H1 (cell line): ENCODE measurements around the gene KIAA0040. TPM values are rescaled to one million over a fixed set of nuclear protein-coding genes. Genes with fewer than 3 reads are reported as not detected.

Source experiments
- CTCF ChIA-PET: fragments of 300-600 bp; sonication (Branson Sonifier 250); formaldehyde crosslinking; loops from one replicate; lab custom pipeline; 2021; ENCODE audit not compliant: partially characterized antibody; lab: Charles Lee
- POLR2A ChIA-PET: fragments of 300-600 bp; sonication (Branson Sonifier 250); formaldehyde crosslinking; loops from one replicate; lab custom pipeline; 2021; ENCODE audit warnings: inconsistent platforms; ENCODE audit not compliant: partially characterized antibody; lab: Charles Lee
- DNase-seq, 2 experiments: peaks; one replicate each; pipeline versions ENCODE4 v3.0.0 to v3.0.0-alpha.2; 2010 to 2022; ENCODE audit warnings: low spot score in 2 of 2, low read depth in 1 of 2, mixed read lengths in 1 of 2
- FAIRE-seq: peaks from 2 replicates; lab custom pipeline; 2011; peaks lifted over from hg19 to GRCh38; lab: Jason Lieb, UNC
- H2AFZ ChIP-seq: 2 replicates; pipeline ENCODE4 v1.8.1; 2012; ENCODE audit warnings: low read length, inconsistent platforms
- H2AK5ac ChIP-seq: 2 replicates; pipeline ENCODE4 v1.6.1; 2013; ENCODE audit warnings: low read depth, low read length
- H2BK120ac ChIP-seq: replicated peaks from 2 replicates; pipeline ENCODE3; 2013; ENCODE audit warnings: low read depth, low read length, inconsistent platforms
- H2BK12ac ChIP-seq: 2 replicates; pipeline ENCODE4 v1.6.1; 2013; ENCODE audit warnings: low read depth, low read length
- H2BK15ac ChIP-seq: 2 replicates; pipeline ENCODE4 v1.6.1; 2013; ENCODE audit warnings: low read length
- H2BK20ac ChIP-seq: 2 replicates; pipeline ENCODE4 v1.6.1; 2013; ENCODE audit warnings: low read length
- H2BK5ac ChIP-seq: 2 replicates; pipeline ENCODE4 v1.6.1; 2013; ENCODE audit warnings: low read depth, low read length
- H3K14ac ChIP-seq: 2 replicates; pipeline ENCODE4 v1.6.1; 2013; ENCODE audit warnings: inconsistent platforms; ENCODE audit not compliant: insufficient read length
- H3K18ac ChIP-seq: 2 replicates; pipeline ENCODE4 v1.6.1; 2013; ENCODE audit warnings: low read length; ENCODE audit errors: extremely low read depth
- H3K23ac ChIP-seq: 2 replicates; pipeline ENCODE4 v1.6.1; 2013; ENCODE audit warnings: inconsistent platforms; ENCODE audit not compliant: insufficient read length
- H3K23me2 ChIP-seq: 2 replicates; pipeline ENCODE4 v1.6.1; 2013; ENCODE audit warnings: low read depth, low read length
- H3K27ac ChIP-seq: 2 replicates; pipeline ENCODE4 v1.6.1; 2011; ENCODE audit warnings: low read depth, low read length, inconsistent platforms
- H3K27me3 ChIP-seq, 4 experiments: replicated peaks in 1 of 4; 1 replicate in 1 of 4; 2 replicates in 3 of 4; pipeline versions ENCODE4 v1.6.1 to v1.8.1; 2011 to 2013; ENCODE audit warnings: low read length in 3 of 4, mild to moderate bottlenecking in 3 of 4, inconsistent platforms in 2 of 4, mixed read lengths in 2 of 4, moderate library complexity in 1 of 4; ENCODE audit not compliant: control insufficient read depth in 3 of 4, insufficient read depth in 3 of 4; ENCODE audit errors: extremely low read depth in 1 of 4
- H3K36me3 ChIP-seq, 4 experiments: 2 replicates each; pipeline versions ENCODE4 v1.6.1 to v1.8.1; 2011 to 2013; ENCODE audit warnings: mild to moderate bottlenecking in 4 of 4, low read length in 3 of 4, moderate library complexity in 2 of 4, control low read depth in 1 of 4, inconsistent platforms in 1 of 4; ENCODE audit not compliant: insufficient read depth in 4 of 4, control insufficient read depth in 2 of 4
- H3K4ac ChIP-seq: replicated peaks from 2 replicates; pipeline ENCODE3; 2013; ENCODE audit warnings: low read length, low read depth, mixed read lengths, inconsistent platforms; ENCODE audit not compliant: insufficient read length
- H3K4me1 ChIP-seq, 4 experiments: replicated peaks in 1 of 4; 1 replicate in 1 of 4; 2 replicates in 3 of 4; pipeline versions ENCODE4 v1.6.1 to v1.8.1; 2011 to 2013; ENCODE audit warnings: low read length in 3 of 4, inconsistent platforms in 2 of 4, mixed read lengths in 1 of 4; ENCODE audit not compliant: insufficient read depth in 4 of 4, control insufficient read depth in 3 of 4
- H3K4me2 ChIP-seq, 2 experiments: 2 replicates each; pipeline versions ENCODE4 v1.6.1 to v1.8.1; 2011 to 2013; ENCODE audit warnings: low read depth in 2 of 2, low read length in 2 of 2, control low read depth in 1 of 2, inconsistent platforms in 1 of 2, mild to moderate bottlenecking in 1 of 2; ENCODE audit not compliant: insufficient read depth in 1 of 2
- H3K4me3 ChIP-seq, 4 experiments: fragments of 200-600, 300-600 bp in 1 of 4; sonication (generic), shearing (Covaris generic), sonication (Bioruptor Twin) in 1 of 4; 2 replicates each; pipeline versions ENCODE4 v1.5.1 to v1.8.1; 2011 to 2016; ENCODE audit warnings: low read length in 4 of 4, low read depth in 3 of 4, control low read depth in 2 of 4, inconsistent platforms in 2 of 4, mild to moderate bottlenecking in 2 of 4, mixed read lengths in 1 of 4, moderate library complexity in 1 of 4; ENCODE audit not compliant: insufficient read depth in 2 of 4; ENCODE audit errors: extremely low read depth in 1 of 4
- H3K56ac ChIP-seq: replicated peaks from 2 replicates; pipeline ENCODE3; 2013; ENCODE audit warnings: low read depth, mild to moderate bottlenecking, mixed read lengths, low read length, inconsistent platforms; ENCODE audit not compliant: insufficient read length
- H3K79me1 ChIP-seq: 2 replicates; pipeline ENCODE4 v1.6.1; 2013; ENCODE audit warnings: low read depth, low read length, control low read depth
- H3K79me2 ChIP-seq, 2 experiments: 2 replicates each; pipeline versions ENCODE4 v1.6.1 to v1.8.1; 2012 to 2013; ENCODE audit warnings: low read length in 2 of 2, mild to moderate bottlenecking in 2 of 2, inconsistent platforms in 1 of 2; ENCODE audit not compliant: insufficient read depth in 2 of 2, control insufficient read depth in 1 of 2
- H3K9ac ChIP-seq, 4 experiments: replicated peaks in 1 of 4; 1 replicate in 1 of 4; 2 replicates in 3 of 4; pipeline versions ENCODE4 v1.6.1 to v1.8.1; 2011 to 2013; ENCODE audit warnings: low read depth in 3 of 4, low read length in 3 of 4, control low read depth in 2 of 4, mild to moderate bottlenecking in 2 of 4, moderate library complexity in 2 of 4, inconsistent platforms in 1 of 4; ENCODE audit errors: extremely low read depth in 1 of 4
- H3K9me3 ChIP-seq, 2 experiments: 2 replicates each; pipeline versions ENCODE4 v1.6.1 to v1.8.1; 2012 to 2013; ENCODE audit warnings: mild to moderate bottlenecking in 2 of 2, moderate library complexity in 2 of 2, control low read depth in 1 of 2, inconsistent platforms in 1 of 2, low read depth in 1 of 2, low read length in 1 of 2, mixed read lengths in 1 of 2; ENCODE audit not compliant: insufficient read depth in 2 of 2
- H4K20me1 ChIP-seq, 2 experiments: replicated peaks in 1 of 2; 2 replicates each; pipeline versions ENCODE3 to v1.8.1; 2011 to 2013; ENCODE audit warnings: inconsistent platforms in 2 of 2, low read length in 2 of 2, mild to moderate bottlenecking in 1 of 2; ENCODE audit not compliant: insufficient read depth in 2 of 2, control insufficient read depth in 1 of 2
- H4K5ac ChIP-seq: 2 replicates; pipeline ENCODE4 v1.6.1; 2013; ENCODE audit warnings: low read length, low read depth, mixed read lengths, inconsistent platforms; ENCODE audit not compliant: insufficient read length
- H4K8ac ChIP-seq: 2 replicates; pipeline ENCODE4 v1.8.0; 2013; ENCODE audit warnings: mild to moderate bottlenecking, moderate library complexity, low read length, inconsistent platforms; ENCODE audit not compliant: insufficient read depth; ENCODE audit errors: extremely low read depth
- H4K91ac ChIP-seq: replicated peaks from 2 replicates; pipeline ENCODE3; 2013; ENCODE audit warnings: low read length, mixed read lengths, inconsistent platforms; ENCODE audit not compliant: insufficient read length
- CREB1 ChIP-seq: IDR thresholded peaks from 2 replicates; pipeline ENCODE4 v1.6.1; 2012; ENCODE audit warnings: inconsistent platforms
- E2F6 ChIP-seq: IDR thresholded peaks from 2 replicates; pipeline ENCODE4 v1.6.1; 2012; ENCODE audit warnings: inconsistent platforms
- FOSL1 ChIP-seq: IDR thresholded peaks from 2 replicates; pipeline ENCODE4 v1.6.1; 2011; ENCODE audit warnings: mild to moderate bottlenecking, low read depth, low read length, moderate library complexity; ENCODE audit not compliant: insufficient read depth
- RNF2 ChIP-seq: fragments of 200-900, 300-1000 bp; sonication (generic); IDR thresholded peaks from 2 replicates; pipeline ENCODE4 v1.7.1; 2016; ENCODE audit warnings: borderline replicate concordance, low read depth, mild to moderate bottlenecking, antibody characterized with exemption, low read length; ENCODE audit not compliant: poor library complexity, severe bottlenecking; ENCODE audit errors: missing control alignments
- SIX5 ChIP-seq: IDR thresholded peaks from 2 replicates; pipeline ENCODE4 v1.6.1; 2011; ENCODE audit warnings: mild to moderate bottlenecking, low read depth, low read length
- SUZ12 ChIP-seq: fragments of 200-600 bp; sonication (generic); IDR thresholded peaks from 2 replicates; pipeline ENCODE4 v1.6.1; 2012; ENCODE audit warnings: mild to moderate bottlenecking, inconsistent platforms, low read length, moderate library complexity, mixed read lengths
- WGBS, 2 experiments: shearing (Covaris generic) in 1 of 2; methylation state at CpG; one replicate each; pipeline versions ENCODE4 v1.1.6 to v1.1.7; 2013 to 2015; ENCODE audit warnings: low lambda C conversion rate in 2 of 2, mixed read lengths in 2 of 2, inconsistent platforms in 1 of 2, low coverage in 1 of 2, missing lambda C conversion rate in 1 of 2; ENCODE audit not compliant: insufficient replicate concordance in 2 of 2, insufficient coverage in 1 of 2, insufficient read length in 1 of 2; ENCODE audit errors: extremely low coverage in 1 of 2, missing lambda C conversion rate in 1 of 2; 5-methylcytosine and 5-hydroxymethylcytosine counted together
- long read RNA-seq, 2 experiments: library from RNA in 1 of 2; library from capped mRNA in 1 of 2; stranded (forward); transcript quantifications; one replicate each; pipeline ENCODE4 v2.0.0, GENCODE V29; 2021; ENCODE audit warnings: inconsistent platforms in 1 of 2
- polyA minus RNA-seq, 3 experiments: library from RNA; depleted of rRNA, polyadenylated mRNA; stranded (reverse); fragments of >200 nt; gene quantifications; 1 replicate in 2 of 3; 2 replicates in 1 of 3; pipeline ENCODE4 v1.2.3, GENCODE V29; 2011
- polyA plus RNA-seq, 7 experiments: library from polyadenylated mRNA; depleted of rRNA in 3 of 7; stranded (reverse) in 5 of 7; unstranded in 2 of 7; fragments of >200 nt in 5 of 7; fragments of 200-250 nt in 2 of 7; gene quantifications; 1 replicate in 5 of 7; 2 replicates in 1 of 7; 4 replicates in 1 of 7; pipeline versions ENCODE4 v1.2.1 to v1.2.3, GENCODE V29; 2011 to 2013; ENCODE audit warnings: missing spikeins in 2 of 7, mixed read lengths in 2 of 7
- total RNA-seq: library from RNA; stranded (reverse); fragmentation: NEBNext Ultra II Directional; extraction: Animal tissue kit (Norgen Biotek cat#: 25700); gene quantifications from 2 replicates; pipeline ENCODE4 v1.2.1, GENCODE V29; 2021

The KIAA0040 gene
- total RNA-seq: 11.7 and 14.1 TPM in 2 replicates
- polyA plus RNA-seq (2011; rRNA removed): 8.0 and 11.0 TPM in 2 replicates
- 9.5 TPM for polyA plus RNA-seq (2011; cell fraction: cytosol; rRNA removed)
- polyA plus RNA-seq (2011; cell fraction: nucleus; rRNA removed): 6.6 TPM
- 6.9 to 7.8 TPM (median 7.5 TPM) in 4 replicates for polyA plus RNA-seq (2012, experiment 1 of 2)
- polyA plus RNA-seq (2012, experiment 2 of 2): 3.7 TPM
- 8.0 TPM for polyA plus RNA-seq (2013, experiment 1 of 2)
- 9.4 TPM for polyA plus RNA-seq (2013, experiment 2 of 2)
- 18.7 and 28.4 TPM in 2 replicates for polyA minus RNA-seq (2011; rRNA and poly(A)+ RNA removed)
- 5.4 TPM for polyA minus RNA-seq (2011; cell fraction: cytosol; rRNA and poly(A)+ RNA removed)
- 11.1 TPM for polyA minus RNA-seq (2011; cell fraction: nucleus; rRNA and poly(A)+ RNA removed)
- long read RNA-seq, experiment 1, full-length matches to known transcripts: 3 of 12 reads
- long read RNA-seq, experiment 1, partial matches to known transcripts: 1 of 12 reads
- long read RNA-seq, experiment 1, other reads (novel, unspliced or antisense): 8 of 12 reads
- long read RNA-seq, experiment 2, full-length matches to known transcripts: 2 of 2 reads
- long read RNA-seq, experiment 2, partial matches to known transcripts: 0 of 2 reads
- long read RNA-seq, experiment 2, other reads (novel, unspliced or antisense): 0 of 2 reads

- Histone ChIP-seq H2BK20ac (no peak within 1 kb of the TSS), H3K18ac (no peak within 1 kb of the TSS), H4K5ac (no peak within 1 kb of the TSS), H3K36me3 (no peaks in the 10 kb centered on the region), H3K14ac (no peak within 1 kb of the TSS), H3K23me2 (peaks cover 11% of the 10 kb centered on the region), H2BK15ac (0 out of 2 replicates have a peak within 1 kb of the TSS, but pooled peaks have one; percentile 10), H2AK5ac (no peak within 1 kb of the TSS), H3K27me3 (peaks cover 3 to 19% (median 15%) of the 10 kb centered on the region in 4 experiments), H3K9ac (peak within 1 kb of the TSS in 3 of 4 experiments; percentile 20 to 40 (median 34); a peak in 4 of 7 replicates), H3K27ac (no peak within 1 kb of the TSS), H2AFZ (peak within 1 kb of the TSS; percentile 95), H2BK5ac (peak within 1 kb of the TSS; percentile 55; the same call in 1 of the 2 replicates), H3K4me3 (peak within 1 kb of the TSS; percentile 62 to 85 (median 72)), H3K23ac (no peak within 1 kb of the TSS), H3K4ac (no peak within 1 kb of the TSS), H3K79me2 (no peaks in the 10 kb centered on the region), H4K20me1 (no peaks in the 10 kb centered on the region), H3K4me1 (peaks cover 0 to 5% (median 5%) of the 10 kb centered on the region in 4 experiments; a peak in 3 of 7 replicates), H3K56ac (no peak within 1 kb of the TSS), H4K91ac (no peak within 1 kb of the TSS), H3K9me3 (no peaks in the 10 kb centered on the region), H4K8ac (peak within 1 kb of the TSS; percentile 81), H2BK120ac (no peak within 1 kb of the TSS), H3K79me1 (no peaks in the 10 kb centered on the region), H3K4me2 (peak within 1 kb of the TSS; percentile 90 to 95), H2BK12ac (0 out of 2 replicates have a peak within 1 kb of the TSS, but pooled peaks have one; percentile 19)
- POLR2A ChIA-PET: interaction anchor here (1.0 to 1.1 kb wide), 2 partner anchors 12 to 38 kb away, joined by 3 to 6 read pairs; no protein-coding TSS in a partner anchor
- FAIRE-seq: no peak
- peak in 1 of 2 experiments; percentile 72 for DNase-seq
- CTCF ChIA-PET: interaction anchor here (0.6 to 2.9 kb wide), 22 partner anchors 8 to 181 kb away, joined by 3 to 13 read pairs (median 5); no protein-coding TSS in a partner anchor
- 3% methylated on average over 21 of the region's 62 CpGs; no CpG with 5 or more reads in 1 of the 2 experiments for WGBS, 2 experiments
- TF ChIP-seq RNF2 (no peak), SUZ12 (peak; percentile 29; the same call in 1 of the 2 replicates), SIX5 (no peak), FOSL1 (no peak), E2F6 (peak; percentile 55; the same call in 1 of the 2 replicates), CREB1 (0 out of 2 replicates have a peak, but pooled peaks have one; percentile 41)
Observed at GRCh38 chr1:175192630-175193526, at the start of gene KIAA0040. KIAA0040 (minus strand) TSS chr1:175192776; CDS start chr1:175161013, 31,763 bp downstream.
